Measurements from ENCODE around the gene DTNB.

Gene DTNB

DNA sequence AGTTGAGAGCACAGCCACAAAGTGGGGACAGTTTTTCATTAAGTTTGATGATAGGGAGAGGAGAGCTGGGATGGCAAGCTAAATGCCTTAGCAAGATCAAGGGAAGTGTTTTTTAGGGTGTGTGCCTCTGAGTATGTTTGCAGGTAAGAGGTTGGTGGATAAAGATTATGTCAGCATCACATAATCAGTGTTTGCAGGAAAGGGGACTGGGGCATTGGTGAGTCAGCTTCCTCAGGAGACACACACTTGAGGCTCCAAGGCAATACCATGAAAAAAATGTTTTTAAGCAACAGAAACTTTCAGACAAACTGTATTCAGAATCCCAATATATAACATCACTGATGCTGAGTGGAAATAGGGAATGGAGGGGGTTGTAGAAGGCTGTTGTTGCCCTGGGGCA lies 25.4 kb upstream of the DTNB start:
- TF ChIP-seq, protein P1, sequence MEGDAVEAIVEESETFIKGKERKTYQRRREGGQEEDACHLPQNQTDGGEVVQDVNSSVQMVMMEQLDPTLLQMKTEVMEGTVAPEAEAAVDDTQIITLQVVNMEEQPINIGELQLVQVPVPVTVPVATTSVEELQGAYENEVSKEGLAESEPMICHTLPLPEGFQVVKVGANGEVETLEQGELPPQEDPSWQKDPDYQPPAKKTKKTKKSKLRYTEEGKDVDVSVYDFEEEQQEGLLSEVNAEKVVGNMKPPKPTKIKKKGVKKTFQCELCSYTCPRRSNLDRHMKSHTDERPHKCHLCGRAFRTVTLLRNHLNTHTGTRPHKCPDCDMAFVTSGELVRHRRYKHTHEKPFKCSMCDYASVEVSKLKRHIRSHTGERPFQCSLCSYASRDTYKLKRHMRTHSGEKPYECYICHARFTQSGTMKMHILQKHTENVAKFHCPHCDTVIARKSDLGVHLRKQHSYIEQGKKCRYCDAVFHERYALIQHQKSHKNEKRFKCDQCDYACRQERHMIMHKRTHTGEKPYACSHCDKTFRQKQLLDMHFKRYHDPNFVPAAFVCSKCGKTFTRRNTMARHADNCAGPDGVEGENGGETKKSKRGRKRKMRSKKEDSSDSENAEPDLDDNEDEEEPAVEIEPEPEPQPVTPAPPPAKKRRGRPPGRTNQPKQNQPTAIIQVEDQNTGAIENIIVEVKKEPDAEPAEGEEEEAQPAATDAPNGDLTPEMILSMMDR (IDR thresholded peaks at IDR 0.05; ENCODE audit: borderline replicate concordance, control extremely low read depth, extremely low read depth, insufficient read depth, missing control alignments), result no peak
- no peak for DNase-seq (ENCODE audit: low spot score)
- in situ Hi-C loops (cut with MboI; ENCODE audit: low sequenced_read_pairs, unreplicated experiment), result no loop called here

DNA sequence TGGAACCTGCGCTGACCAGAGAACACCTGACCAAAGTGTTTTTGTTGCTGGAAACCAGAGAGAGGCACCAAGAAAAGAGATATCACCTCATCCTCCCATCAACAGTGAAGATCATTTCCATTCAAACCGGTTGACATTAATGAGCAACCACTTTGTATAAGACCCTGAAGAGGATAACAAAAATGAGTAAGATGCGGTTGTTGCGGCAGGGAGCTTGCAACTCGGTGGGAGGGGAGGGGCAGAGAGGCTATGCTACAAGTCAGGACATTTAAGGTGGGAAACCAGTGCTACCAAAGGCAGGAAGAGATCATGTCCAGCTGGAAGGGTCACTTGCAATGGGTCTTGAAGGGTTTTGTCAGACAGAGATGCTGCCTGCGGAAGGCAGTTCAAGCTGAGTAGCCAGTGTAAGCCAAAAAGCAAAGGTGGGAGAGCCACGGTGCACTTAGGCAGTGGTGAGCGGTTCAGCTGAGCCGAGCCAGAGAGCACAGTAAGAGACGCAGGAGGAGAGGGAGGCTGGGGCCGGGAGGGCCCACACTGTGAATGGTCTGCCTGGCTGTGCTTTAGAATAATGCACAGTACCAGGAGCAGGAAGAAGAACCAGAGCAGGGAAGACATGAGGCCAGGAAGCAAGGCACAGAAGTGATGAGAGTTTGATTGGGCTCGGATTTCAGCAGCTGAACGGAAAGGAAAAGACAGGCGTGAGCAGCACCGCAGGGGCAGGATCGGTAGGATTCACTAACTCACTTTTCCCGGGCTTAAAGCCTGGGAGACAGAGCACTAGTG lies 24.4 kb upstream of the DTNB start:
- TF ChIP-seq, protein P1 (IDR thresholded peaks at IDR 0.05; ENCODE audit: borderline replicate concordance, control extremely low read depth, extremely low read depth, insufficient read depth, missing control alignments), result no peak
- in situ Hi-C loops (cut with MboI; ENCODE audit: low sequenced_read_pairs, unreplicated experiment), result no loop called here
- no peak for DNase-seq (ENCODE audit: low spot score)

DNA sequence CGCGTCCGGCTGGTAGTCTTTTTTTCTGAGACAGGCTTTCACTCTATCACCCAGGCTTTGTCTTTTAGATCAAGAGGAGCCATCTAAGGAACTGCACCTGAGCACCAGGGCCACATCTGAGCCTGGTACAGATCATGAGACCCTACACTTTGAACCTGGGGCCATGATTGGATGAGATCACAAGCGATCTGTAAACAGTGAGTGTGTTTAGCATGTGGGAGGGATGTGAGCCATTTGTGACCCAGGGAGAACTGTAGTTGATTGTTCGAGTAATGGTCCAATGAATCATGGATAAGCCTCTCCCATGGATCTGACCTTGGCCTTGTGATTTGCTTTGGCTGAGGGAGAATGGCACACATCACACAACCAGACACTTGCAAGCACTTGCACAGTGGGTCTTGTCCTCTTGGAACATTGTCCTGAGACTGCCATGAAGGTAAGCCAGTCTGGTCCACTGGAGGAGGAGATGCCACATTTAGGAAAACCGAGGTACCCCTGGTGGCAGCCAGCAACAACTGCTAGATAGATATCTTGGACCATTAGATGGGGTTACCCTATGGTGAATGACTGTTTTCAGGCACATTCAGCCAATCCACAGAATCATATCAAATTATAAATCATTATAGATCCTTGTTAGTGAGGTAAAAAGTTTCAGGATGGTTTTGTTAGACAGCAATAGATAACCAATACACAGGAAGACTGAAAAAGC lies 19.5 kb upstream of the DTNB start:
- in situ Hi-C loops (cut with MboI; ENCODE audit: low sequenced_read_pairs, unreplicated experiment), result no loop called here
- no peak for DNase-seq (ENCODE audit: low spot score)
- TF ChIP-seq, protein P1 (IDR thresholded peaks at IDR 0.05; ENCODE audit: borderline replicate concordance, control extremely low read depth, extremely low read depth, insufficient read depth, missing control alignments), result no peak

DNA sequence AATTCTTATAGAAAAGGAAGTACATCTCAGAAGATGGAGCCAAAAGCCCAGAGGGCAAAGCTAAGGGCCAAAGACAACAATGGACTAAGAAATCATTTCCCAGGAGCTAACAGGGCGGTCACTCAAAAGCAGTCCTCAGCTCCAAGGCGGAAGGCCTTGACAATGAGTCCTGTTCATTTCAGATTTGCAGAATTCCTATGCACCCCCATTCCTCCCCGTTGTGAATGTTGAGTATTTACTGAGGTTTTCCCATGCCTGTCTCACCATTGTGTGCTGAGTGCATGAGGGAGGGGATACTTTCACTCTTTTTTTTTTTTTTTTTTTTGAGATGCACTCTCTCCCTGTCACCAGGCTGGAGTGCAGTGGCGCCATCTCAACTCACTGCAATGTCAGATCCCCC lies 18.8 kb upstream of the DTNB start:
- DNase-seq (ENCODE audit: low spot score), result no peak
- TF ChIP-seq, protein P1 (IDR thresholded peaks at IDR 0.05; ENCODE audit: borderline replicate concordance, control extremely low read depth, extremely low read depth, insufficient read depth, missing control alignments), result no peak
- in situ Hi-C loops (cut with MboI; ENCODE audit: low sequenced_read_pairs, unreplicated experiment), result no loop called here

DNA sequence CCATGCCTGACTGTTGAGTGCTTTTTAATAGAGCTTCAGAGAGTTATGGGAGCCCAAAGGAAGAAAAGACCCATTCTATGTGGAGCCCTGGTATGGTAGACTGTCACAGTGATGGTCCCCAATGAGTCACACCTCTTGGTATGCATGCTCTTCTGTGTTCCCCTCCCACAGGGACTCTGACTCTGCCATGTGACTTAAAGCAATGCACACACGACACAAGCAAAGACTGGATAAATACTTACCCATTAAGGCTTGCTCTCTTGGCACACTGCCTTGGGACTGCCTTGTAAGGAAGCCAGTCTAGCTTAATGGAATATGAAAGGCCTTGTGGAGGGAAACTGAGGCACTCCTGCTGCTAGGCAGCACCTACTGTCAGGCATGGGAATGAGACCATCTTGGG lies 16.7 kb upstream of the DTNB start:
- TF ChIP-seq, protein P1 (IDR thresholded peaks at IDR 0.05; ENCODE audit: borderline replicate concordance, control extremely low read depth, extremely low read depth, insufficient read depth, missing control alignments), result no peak
- in situ Hi-C loops (cut with MboI; ENCODE audit: low sequenced_read_pairs, unreplicated experiment), result no loop called here
- DNase-seq (ENCODE audit: low spot score), result no peak

DNA sequence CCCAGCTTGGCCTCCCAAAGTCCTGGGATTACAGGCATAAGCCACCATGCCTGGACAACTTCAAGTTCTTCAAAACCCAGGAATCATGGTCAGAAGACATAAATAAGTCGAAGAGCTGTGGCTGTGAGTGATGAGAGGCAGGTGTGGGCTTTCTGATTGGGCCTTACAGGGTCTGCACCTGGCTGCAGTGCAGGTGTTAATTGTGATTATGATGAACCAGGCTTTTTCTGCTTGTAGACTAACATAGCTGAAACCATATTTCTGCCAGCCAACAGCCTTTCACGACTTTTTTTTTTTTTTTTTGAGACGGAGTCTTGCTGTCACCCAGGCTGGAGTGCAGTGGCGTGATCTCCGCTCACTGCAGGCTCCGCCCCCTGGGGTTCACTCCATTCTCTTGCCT lies 14.9 kb upstream of the DTNB start:
- TF ChIP-seq, protein P1 (IDR thresholded peaks at IDR 0.05; ENCODE audit: borderline replicate concordance, control extremely low read depth, extremely low read depth, insufficient read depth, missing control alignments), result no peak
- no peak for DNase-seq (ENCODE audit: low spot score)
- in situ Hi-C loops (cut with MboI; ENCODE audit: low sequenced_read_pairs, unreplicated experiment), result no loop called here
